Measurements from ENCODE around the gene ANO6.

The ANO6 gene

GRCh38 chr12:45475594-45475993 lies 259.7 kb downstream of the ANO6 start:
- H3K4me2 ChIP-seq (ENCODE audit: low read depth, low read length): no peak overlapping the region
- H3K79me2 ChIP-seq (ENCODE audit: low read length): no peaks in the 10 kb centered on the region
- H3F3A ChIP-seq (ENCODE audit: insufficient read depth, low read length): no peaks in the 10 kb centered on the region
- DNase-seq: peak; percentile 13
- no peak overlapping the region for H2AFZ ChIP-seq (ENCODE audit: low read length)
- H3K9me2 ChIP-seq (replicated peaks; ENCODE audit: insufficient read depth, low read length): no peaks in the 10 kb centered on the region
- 0 out of 2 replicates have a peak, but pooled peaks cover 4% of the 10 kb centered on the region for H3K9me3 ChIP-seq (replicated peaks; ENCODE audit: insufficient read depth, low read length)
- H3K4me3 ChIP-seq (ENCODE audit: low read length): no peak overlapping the region
- H3K27me3 ChIP-seq (replicated peaks; ENCODE audit: insufficient read depth, low read length): no peaks in the 10 kb centered on the region
- H3K4me1 ChIP-seq (ENCODE audit: low read length): no peaks in the 10 kb centered on the region
- no peaks in the 10 kb centered on the region for H3K36me3 ChIP-seq (replicated peaks; ENCODE audit: insufficient read depth, low read length)
- no peak for TF ChIP-seq EZH2phosphoT487 (IDR thresholded peaks at IDR 0.05; ENCODE audit: low read length)
- TF ChIP-seq EZH2 (optimal IDR thresholded peaks at IDR 0.05; ENCODE audit: low read depth, low read length): no peak
- TF ChIP-seq, protein P1, sequence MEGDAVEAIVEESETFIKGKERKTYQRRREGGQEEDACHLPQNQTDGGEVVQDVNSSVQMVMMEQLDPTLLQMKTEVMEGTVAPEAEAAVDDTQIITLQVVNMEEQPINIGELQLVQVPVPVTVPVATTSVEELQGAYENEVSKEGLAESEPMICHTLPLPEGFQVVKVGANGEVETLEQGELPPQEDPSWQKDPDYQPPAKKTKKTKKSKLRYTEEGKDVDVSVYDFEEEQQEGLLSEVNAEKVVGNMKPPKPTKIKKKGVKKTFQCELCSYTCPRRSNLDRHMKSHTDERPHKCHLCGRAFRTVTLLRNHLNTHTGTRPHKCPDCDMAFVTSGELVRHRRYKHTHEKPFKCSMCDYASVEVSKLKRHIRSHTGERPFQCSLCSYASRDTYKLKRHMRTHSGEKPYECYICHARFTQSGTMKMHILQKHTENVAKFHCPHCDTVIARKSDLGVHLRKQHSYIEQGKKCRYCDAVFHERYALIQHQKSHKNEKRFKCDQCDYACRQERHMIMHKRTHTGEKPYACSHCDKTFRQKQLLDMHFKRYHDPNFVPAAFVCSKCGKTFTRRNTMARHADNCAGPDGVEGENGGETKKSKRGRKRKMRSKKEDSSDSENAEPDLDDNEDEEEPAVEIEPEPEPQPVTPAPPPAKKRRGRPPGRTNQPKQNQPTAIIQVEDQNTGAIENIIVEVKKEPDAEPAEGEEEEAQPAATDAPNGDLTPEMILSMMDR (IDR thresholded peaks at IDR 0.05; ENCODE audit: low read length): no peak
- no peak overlapping the region for H3K27ac ChIP-seq (ENCODE audit: low read length)
- no peak overlapping the region for H3K9ac ChIP-seq (ENCODE audit: low read length)
- H4K20me1 ChIP-seq (ENCODE audit: insufficient read depth, low read length): no peaks in the 10 kb centered on the region

GRCh38 chr12:45477526-45477925 lies 261.6 kb downstream of the ANO6 start:
- no peaks in the 10 kb centered on the region for H3K27me3 ChIP-seq (replicated peaks; ENCODE audit: insufficient read depth, low read length)
- H4K20me1 ChIP-seq (ENCODE audit: insufficient read depth, low read length): no peaks in the 10 kb centered on the region
- no peaks in the 10 kb centered on the region for H3K9me2 ChIP-seq (replicated peaks; ENCODE audit: insufficient read depth, low read length)
- DNase-seq: no peak
- no peak overlapping the region for H3K9ac ChIP-seq (ENCODE audit: low read length)
- 0 out of 2 replicates have a peak, but pooled peaks cover 4% of the 10 kb centered on the region for H3K9me3 ChIP-seq (replicated peaks; ENCODE audit: insufficient read depth, low read length)
- H3K4me1 ChIP-seq (ENCODE audit: low read length): no peaks in the 10 kb centered on the region
- H3K36me3 ChIP-seq (replicated peaks; ENCODE audit: insufficient read depth, low read length): no peaks in the 10 kb centered on the region
- no peak overlapping the region for H3K4me2 ChIP-seq (ENCODE audit: low read depth, low read length)
- H3K27ac ChIP-seq (ENCODE audit: low read length): no peak overlapping the region
- H2AFZ ChIP-seq (ENCODE audit: low read length): no peak overlapping the region
- no peak for TF ChIP-seq EZH2 (optimal IDR thresholded peaks at IDR 0.05; ENCODE audit: low read depth, low read length)
- TF ChIP-seq, protein P1 (IDR thresholded peaks at IDR 0.05; ENCODE audit: low read length): no peak
- no peak for TF ChIP-seq EZH2phosphoT487 (IDR thresholded peaks at IDR 0.05; ENCODE audit: low read length)
- no peaks in the 10 kb centered on the region for H3K79me2 ChIP-seq (ENCODE audit: low read length)
- no peaks in the 10 kb centered on the region for H3F3A ChIP-seq (ENCODE audit: insufficient read depth, low read length)
- H3K4me3 ChIP-seq (ENCODE audit: low read length): no peak overlapping the region

GRCh38 chr12:45478931-45479330 lies 263.0 kb downstream of the ANO6 start:
- TF ChIP-seq, protein P1 (IDR thresholded peaks at IDR 0.05; ENCODE audit: low read length): no peak
- TF ChIP-seq EZH2phosphoT487 (IDR thresholded peaks at IDR 0.05; ENCODE audit: low read length): no peak
- no peak for TF ChIP-seq EZH2 (optimal IDR thresholded peaks at IDR 0.05; ENCODE audit: low read depth, low read length)
- Histone ChIP-seq H3K9me3 (replicated peaks; ENCODE audit: insufficient read depth, low read length) (0 out of 2 replicates have a peak, but pooled peaks cover 4% of the 10 kb centered on the region), H3K79me2 (ENCODE audit: low read length) (no peaks in the 10 kb centered on the region), H3K9me2 (replicated peaks; ENCODE audit: insufficient read depth, low read length) (no peaks in the 10 kb centered on the region), H3K4me2 (ENCODE audit: low read depth, low read length) (no peak overlapping the region), H3K4me1 (ENCODE audit: low read length) (no peaks in the 10 kb centered on the region), H3K27ac (ENCODE audit: low read length) (no peak overlapping the region), H3F3A (ENCODE audit: insufficient read depth, low read length) (no peaks in the 10 kb centered on the region), H3K36me3 (replicated peaks; ENCODE audit: insufficient read depth, low read length) (no peaks in the 10 kb centered on the region), H3K27me3 (replicated peaks; ENCODE audit: insufficient read depth, low read length) (no peaks in the 10 kb centered on the region), H3K4me3 (ENCODE audit: low read length) (no peak overlapping the region), H4K20me1 (ENCODE audit: insufficient read depth, low read length) (no peaks in the 10 kb centered on the region), H3K9ac (ENCODE audit: low read length) (no peak overlapping the region), H2AFZ (ENCODE audit: low read length) (no peak overlapping the region)
- DNase-seq: no peak
